Left renal pelvis (tissue), 4 donors: Measurements from ENCODE around the gene SUSD4. TPM values are rescaled to one million over a fixed set of nuclear protein-coding genes. Genes with fewer than 3 reads are reported as not detected.
"Not testable (repeated sequence)": the region's sequence is repeated elsewhere in the genome, so short reads cannot be mapped to it uniquely, and the experiment has no call there.

Experiments used
- DNase-seq, 4 donors: peaks; one replicate each; pipeline ENCODE4 v3.0.0-alpha.2; 2013; ENCODE audit warnings: low read depth in 4 of 4, low spot score in 3 of 4
- polyA plus RNA-seq, 4 donors: library from polyadenylated mRNA; unstranded; fragments of 120-200 nt; gene quantifications; one replicate each; pipeline ENCODE4 v1.2.1, GENCODE V29; 2013; ENCODE audit not compliant: insufficient read length in 4 of 4

Gene SUSD4
- polyA plus RNA-seq, 4 donors = 0.91 to 21.1 (median 18.4) TPM

DNA sequence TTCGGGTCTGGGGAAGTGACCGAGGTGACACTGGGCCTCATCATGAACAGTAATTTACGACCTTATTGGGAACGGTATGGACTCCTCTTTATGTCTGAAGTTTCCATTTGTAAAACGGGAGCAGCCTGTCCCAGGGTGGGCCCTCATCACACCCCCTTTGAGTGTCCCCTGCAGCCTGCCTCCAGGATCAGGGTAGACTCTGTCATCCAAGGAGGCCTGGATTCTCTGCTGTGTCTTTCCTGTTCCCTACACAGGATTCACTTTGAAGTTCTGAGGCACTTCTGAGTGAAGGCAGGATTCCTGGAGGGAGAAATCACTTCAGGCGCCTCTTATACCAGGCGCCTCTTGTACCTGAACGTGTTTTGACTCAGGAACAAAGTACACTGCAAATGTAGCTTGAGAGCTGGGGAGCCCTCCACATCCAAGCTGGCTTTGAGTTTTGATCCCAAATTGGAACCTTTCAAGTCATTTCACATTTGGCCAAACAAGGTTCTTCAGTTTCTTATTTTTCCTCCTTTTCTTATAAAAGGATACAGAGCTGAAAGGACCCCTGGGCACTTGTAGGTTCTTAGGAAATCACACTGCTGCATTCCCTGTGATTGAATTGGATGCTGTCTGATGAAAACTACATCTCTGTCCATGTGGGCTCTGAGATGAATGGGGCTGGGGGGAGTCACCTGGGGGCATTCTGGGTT is 106.0 kb downstream of the SUSD4 start:
- DNase-seq = no peak

DNA sequence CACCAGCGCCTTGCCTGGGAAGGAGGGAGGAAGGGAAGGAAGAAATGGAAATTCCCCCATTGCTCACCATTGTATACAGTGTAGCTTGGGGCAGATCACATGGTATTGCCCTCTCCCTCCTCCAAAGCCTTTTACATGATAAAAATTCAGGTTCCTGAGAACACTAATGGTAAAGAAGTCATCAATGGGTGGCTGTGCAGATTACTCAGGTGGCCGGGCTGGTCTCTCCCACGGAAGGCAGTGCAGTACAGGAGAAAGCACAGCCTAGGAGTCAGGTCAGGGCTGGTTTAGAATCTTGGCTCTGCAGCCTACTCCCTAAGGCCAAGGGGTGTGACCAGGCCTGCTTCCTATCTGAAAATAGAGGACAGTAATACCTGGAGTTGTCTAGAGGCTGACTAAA is 107.9 kb downstream of the SUSD4 start:
- no peak for DNase-seq

DNA sequence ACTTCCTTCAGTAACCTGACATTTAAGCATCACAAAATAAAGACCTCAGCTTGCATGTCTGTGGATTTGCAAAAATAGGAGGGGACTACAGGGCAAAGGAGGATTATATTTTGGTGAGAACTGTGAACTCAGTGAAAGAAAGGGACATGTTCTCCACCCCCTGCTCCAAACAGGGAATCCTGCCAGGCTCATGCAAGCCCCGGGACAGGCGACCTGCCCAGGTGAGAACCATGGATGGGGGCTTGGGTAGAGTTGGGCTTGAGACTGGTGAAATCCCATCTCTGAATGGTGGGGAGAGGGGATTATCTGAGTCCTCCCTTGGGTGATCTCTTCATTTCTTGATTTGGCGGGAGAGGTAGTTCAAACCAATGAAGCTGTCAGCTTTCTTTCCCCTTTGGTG is 110.1 kb downstream of the SUSD4 start:
- DNase-seq = no peak

DNA sequence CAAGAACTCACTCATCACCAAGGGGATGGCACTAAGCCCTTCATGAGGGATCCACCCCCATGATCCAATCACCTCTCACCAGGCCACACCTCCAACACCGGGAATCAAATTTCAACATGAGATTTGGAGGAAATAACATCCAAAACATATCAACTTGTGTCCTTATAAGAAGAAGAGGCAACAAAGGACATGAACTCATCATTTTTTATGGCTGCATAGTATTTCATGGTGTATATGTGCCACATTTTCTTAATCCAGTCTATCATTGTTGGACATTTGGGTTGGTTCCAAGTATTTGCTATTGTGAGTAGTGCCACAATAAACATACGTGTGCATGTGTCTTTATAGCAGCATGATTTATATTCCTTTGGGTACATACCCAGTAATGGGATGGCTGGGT is 112.6 kb downstream of the SUSD4 start:
- DNase-seq = not testable (repeated sequence)

DNA sequence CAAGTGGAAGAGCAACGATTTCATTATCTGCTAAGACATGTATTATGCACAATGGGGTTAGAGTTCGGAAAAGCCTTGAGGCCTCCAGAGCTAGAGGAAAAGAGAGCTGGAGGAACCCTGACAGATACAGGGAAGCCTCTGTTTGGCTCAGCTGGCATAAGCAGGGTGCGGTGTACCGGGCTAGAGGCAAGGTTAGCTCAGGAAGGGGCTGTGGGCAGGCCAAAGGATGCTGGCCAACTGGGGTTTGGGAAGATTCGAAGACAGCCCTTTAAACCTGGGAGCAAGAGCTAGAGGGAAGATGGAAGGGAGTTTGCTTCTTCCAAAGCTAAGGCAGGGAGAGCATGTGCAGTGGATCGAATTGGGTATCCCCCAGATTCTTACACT is 113.4 kb downstream of the SUSD4 start:
- DNase-seq = no peak

DNA sequence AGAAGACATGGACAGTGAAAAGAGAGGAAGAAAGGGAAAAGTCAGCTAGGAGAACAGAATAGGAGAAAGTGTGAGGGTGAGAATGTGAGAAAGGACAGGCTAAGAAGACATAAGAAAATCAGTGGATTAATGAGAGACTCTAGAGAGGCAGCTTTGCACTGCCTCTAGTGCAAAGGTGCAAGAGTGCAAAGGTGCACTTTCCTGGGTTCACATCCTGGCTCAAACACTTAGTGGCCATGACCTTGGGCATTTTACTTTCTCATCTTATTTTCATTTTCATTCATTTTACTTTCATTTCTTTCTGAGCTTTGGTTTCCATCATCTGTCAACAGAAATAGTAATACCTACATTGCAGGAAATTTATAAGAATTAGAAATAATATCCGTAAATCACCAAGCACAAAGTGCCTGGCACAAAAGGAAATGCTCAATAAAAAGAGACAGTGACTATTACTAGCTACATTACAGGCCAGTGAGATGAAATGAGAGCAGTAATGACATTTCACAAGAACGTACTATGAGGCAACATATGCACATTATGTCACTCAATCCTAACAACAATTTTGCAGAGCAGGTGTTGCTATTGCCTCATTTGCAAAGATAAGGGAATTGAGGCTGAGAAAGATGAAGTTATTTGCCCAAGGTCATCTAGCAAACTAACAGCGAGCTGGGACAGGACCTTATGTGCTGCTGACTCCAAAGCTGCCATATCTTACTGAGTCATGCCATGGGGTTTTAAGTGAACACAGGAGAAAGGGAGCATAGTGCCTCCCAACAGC is 113.9 kb downstream of the SUSD4 start:
- DNase-seq = no peak

DNA sequence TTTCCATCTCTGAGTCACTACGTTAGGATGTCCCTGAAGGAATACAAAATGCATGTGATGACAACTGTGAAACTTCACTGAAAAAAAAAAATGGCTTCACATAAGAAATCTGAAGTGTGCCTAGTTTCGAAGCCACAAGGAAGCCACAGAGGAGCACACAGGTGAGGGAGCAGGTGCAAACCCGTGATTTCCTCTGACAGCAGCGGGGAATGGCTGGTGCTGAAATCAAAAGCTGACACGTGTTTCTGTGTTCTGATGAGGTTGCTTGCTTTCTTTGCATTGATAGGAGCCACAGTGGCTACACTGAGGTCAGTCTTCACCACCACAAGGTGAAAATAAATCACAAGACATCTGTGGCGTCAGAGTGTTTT is 115.2 kb downstream of the SUSD4 start:
- no peak for DNase-seq

DNA sequence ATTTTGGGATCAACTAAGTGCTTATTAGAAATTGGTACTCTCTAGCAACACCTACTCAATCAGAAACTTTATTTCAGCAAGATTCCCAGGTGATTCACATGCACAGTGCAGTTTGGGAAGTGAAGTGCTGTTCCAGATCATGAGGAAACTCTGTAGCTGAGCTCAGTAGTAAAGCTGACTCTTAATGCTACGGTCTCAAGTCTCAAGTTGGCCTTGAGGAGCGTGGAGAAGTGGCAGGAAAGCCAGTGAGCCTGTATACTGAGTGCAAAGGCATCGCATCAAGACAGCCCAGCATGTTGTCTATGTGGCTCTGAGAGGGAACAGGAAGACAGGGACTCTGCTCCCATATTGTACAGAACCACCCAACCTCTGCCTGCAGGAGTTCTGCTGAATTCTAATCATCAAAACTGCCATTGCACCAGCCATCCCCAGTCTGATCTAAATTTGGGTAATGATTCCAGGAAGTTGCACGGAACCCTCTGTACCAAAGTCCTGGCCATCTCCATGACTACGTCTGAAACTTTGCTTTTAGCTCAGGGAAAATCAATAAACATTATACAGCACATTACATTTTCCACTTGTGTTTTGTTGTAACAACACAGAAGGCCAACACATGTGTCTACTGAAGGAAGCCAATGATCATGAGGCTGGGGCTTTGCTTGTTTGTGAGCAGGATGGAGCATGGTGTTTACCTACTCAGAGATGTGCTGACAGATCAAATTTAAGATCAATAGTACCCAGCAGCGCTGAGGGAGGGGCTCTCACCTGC is 115.8 kb downstream of the SUSD4 start:
- DNase-seq = no peak

DNA sequence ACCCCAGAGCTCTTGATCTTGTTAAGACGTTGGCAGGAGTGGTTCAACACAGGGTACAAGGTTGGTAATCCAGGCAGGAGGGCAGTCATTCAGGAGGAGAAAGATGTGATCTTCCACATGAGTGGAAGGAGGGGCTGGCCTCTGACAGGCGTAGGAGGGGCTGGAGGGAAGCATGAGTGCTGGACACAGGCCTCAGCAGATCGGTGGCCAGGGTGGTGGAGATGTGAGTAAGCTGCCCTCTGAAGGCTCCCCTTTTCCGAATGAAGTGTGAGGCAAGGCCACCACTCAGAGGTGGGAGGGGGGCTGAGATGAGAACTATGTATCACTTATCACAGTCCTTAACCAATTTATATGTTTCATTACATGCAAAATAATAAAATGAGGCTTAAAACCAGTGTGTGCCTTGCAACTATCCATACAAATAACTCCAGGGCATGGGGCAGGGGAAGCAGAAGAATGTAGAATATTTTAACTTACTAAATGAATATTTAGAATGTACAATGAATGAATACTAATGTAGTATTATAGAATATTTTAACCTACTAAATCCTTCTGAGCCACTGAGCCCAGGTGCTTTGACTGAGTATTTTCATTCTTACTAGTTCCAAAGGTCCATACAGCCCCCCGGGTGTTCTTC is 117.4 kb downstream of the SUSD4 start:
- no peak for DNase-seq

DNA sequence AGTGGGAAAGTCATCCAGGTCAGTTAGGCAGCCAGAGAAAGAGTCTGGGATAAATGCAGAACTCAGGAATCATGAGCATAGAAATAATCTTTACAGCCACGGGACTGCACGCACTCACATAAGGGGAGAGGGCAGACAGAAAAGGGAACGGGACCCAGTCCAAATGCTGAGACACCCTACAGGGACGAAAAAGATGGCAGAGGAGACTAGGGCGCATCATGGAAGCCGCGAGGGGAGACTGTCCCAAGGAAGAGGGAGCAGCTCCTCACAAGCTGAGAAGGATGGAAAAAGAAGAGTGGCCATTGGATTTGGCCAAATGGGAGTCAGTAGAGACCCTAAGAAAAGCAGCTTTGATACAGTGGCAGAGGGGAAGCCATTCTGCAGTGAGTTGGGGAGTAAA is 118.0 kb downstream of the SUSD4 start:
- DNase-seq = no peak

DNA sequence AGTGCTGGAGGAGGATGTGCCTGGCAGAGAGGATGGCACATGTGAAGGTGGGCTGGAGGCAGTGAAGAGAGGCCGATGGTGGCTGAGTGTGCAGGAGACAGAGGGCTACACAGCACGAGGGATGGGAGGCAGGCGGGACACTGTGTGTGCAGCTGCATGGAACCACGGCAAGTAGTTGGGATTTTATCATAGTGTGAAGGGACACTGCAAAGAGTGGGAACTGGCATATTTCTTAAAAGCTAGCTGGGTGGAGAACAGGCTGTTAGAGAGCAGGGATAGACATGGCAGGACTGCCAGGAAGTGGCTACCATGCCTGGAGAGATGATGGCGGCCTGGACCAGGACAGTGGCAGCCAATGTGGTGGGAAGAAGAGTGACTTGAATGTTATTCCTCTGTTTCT is 118.6 kb downstream of the SUSD4 start:
- no peak for DNase-seq

DNA sequence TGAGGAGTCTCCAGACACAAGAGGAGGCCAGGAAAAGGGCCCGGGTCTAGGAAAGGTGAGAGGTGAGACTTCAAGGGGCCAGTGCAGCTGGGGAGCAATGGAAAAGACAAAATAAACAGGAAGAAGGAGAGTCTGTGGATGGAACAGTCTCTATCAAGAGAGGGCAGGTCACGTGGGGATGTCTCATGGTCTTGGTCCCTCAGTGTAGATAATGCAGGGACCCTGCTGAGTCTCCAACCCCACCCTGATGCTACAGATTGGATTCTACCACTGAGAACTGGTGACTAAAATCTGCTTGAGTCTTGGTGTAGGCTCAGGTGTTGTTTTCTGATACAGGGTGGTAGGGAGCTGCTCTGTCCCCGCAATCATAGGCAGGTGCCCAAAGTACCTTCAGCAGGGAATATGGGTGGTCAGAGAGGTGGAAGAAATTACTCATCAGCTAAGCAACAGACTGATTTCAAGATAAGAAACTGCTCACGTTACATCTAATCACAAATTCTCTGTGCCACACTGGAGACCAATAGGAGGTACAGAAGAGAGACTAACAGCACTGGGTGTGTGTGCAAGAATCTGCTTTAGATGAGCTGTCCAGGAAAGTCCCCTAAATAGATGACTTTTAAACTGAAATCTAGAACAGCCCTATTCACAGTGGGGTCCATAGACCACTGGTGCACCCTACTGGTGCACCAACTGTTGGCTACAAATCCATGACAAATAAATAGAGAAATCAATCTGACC is 119.4 kb downstream of the SUSD4 start:
- DNase-seq = no peak

DNA sequence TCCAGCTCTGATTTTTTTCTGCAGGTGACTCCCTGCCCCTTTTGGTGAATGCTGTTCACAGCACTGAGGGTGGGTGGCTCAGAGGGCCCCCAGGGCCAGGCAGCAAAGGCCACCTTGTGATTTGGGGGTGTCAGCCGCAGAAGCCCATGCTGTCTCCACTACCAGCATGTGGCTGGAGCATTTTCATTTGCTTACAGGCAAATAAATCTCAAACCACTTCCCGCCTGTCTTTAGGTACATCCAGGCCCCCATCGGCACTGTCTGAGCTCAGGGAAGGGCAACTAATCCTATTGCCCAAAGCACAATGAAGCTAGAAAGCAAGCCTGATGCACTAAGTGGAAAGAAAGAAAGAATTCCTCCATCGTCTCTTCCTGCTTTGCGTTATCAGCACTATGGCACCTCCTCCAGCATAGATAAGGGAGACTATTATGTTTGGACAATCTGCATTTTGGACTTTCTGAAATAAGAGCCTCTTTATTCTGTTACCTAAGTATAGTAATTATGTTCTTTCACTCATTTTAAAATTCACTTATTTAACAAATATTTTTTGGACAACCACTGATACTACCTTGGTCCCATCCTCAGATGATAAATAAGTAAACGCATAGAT is 120.4 kb downstream of the SUSD4 start:
- no peak for DNase-seq

DNA sequence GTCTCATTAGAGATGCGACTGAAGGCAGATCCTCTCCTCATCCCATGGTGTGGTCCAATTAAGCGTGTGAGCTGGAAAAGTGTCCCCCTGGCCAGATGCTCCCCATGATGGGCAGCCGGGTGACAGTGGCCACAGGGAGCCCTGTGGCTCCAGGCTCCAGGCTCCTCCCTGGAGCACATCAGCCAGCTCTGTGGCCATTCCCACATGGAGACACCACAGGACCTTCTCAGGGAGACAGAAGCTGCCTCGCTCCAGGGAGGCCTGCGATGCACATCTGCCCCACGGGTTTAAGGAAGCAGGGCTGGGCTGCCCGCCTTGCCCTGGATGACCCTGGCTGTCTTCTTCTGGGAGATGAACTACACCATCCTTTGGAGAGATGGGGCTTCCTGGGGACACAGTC is 121.0 kb downstream of the SUSD4 start:
- DNase-seq = no peak

DNA sequence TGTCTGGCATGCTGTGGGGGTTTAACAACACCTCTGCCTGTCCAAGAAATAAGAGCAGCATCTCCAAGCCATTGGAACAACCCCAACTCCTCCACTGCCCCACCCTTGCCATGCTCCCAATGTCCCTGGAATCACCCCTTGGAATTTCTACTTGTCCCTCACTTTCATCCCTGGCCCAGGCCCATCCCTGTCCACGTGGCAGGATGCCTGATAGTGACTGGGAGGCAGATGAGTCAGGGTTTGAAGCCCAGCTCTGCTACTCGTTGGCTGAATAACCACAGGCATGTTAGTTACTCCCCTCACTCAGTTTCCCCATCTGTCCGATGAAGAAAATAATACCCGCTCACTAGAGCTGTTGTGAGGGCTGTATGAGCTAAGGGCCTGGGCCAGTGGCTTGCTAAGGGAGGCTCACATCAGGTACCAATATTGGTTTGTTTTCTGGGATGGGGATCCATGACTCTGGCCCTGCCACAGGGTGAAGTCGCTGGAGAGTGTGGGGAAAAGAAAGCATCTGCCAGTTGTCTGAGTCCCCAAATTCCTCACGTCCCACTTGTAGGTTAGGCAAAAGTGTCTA is 121.5 kb downstream of the SUSD4 start:
- no peak for DNase-seq

DNA sequence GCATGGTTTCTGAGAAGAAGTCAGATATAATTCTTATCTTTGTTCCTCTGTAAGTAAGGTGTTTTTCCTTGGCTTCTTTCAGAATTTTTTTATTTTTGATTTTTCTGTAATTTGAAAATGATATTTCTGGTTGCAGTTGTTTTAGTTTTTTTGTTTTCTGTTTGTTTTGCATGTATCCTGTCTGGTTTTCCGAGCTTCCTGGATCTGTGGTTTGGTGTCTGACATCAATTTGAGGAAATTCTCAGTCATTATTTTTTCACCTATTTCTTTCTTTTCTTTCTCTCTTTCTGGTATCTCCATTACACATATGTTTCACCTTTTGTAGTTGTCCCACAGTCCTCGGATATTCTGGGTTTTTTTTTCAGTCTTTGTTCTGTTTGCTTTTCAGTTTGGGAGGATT is 123.9 kb downstream of the SUSD4 start:
- no peak for DNase-seq

DNA sequence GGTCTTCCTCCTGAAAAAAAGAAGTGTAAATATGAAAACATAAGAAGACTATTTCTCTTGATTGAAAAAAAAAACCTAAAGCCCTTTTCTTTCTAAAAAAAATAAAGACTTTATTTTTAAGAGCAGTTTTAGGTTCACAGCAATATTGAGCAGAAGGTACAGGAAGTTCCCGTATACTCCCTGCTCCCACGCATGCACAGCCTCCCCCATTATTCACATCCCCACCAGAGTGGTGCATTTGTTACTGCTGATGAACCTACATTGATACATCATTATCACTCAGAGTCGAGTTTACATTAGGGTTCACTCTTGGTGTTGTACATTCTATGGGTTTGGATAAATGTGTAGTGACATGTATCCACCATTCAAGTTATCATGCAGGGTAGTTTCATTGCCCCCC is 128.9 kb downstream of the SUSD4 start:
- DNase-seq = no peak

DNA sequence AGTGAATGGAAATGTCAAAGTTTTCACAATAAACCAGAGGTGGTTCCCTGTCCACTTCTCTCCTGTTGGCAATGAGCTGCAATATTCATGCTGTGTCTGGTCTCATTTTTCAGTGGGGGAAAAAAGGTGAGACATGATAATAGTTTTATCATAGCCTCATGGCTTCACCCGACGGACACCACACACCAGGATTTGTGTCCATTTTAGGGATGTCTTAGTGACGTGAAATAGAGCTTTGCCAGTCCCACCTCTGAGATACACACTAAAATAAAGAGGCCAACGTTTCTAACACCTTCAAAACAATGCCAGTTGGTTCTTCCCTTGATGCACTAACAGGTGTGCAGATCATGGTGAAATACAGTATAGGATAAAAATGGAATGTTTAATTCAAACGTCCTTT is 129.4 kb downstream of the SUSD4 start:
- DNase-seq = no peak

DNA sequence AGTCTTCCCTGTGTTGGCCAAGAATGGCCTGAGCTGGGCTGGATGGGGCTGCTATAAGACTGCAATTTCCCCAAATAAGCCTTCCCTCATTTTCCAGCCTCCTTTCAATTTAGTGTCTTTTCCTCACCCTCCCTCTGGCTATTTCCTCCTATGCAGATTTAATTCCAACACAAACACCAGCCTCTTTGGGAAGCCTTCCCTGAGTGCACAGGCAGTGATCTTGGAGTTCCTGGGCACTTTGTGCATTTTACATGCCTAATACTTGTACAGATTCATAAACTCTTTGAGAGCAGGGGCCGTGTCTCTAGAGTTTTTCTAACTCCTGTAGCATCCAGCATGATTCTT is 129.8 kb downstream of the SUSD4 start:
- DNase-seq = no peak
